GM21717 (cell line): Measurements from ENCODE around the gene DMAP1.
A peak's percentile ranks its signal among the peaks of the same experiment; 100 is the strongest.
"Not testable (repeated sequence)": the region's sequence is repeated elsewhere in the genome, so short reads cannot be mapped to it uniquely, and the experiment has no call there.

Source experiments
- ATAC-seq: cut with Tn5 transposase; IDR thresholded peaks from one replicate; pipeline ENCODE4 v1.9.1; 2021; ENCODE audit warnings: mild to moderate bottlenecking, moderate library complexity; ENCODE audit not compliant: unreplicated experiment

Gene DMAP1

GRCh38 chr1:44213222-44214112 is at the start of gene DMAP1:
Gene DMAP1, plus strand, starts transcription at chr1:44213471. Its CDS starts 283 bp downstream, at chr1:44213754.
- peak; percentile 62 for ATAC-seq

GRCh38 chr1:44168520-44169098 is 44.7 kb upstream of the DMAP1 start:
- no peak for ATAC-seq

- no peak for ATAC-seq
Observed at GRCh38 chr1:44170281-44170823, 42.9 kb upstream of the DMAP1 start.

GRCh38 chr1:44174630-44175029 is 38.6 kb upstream of the DMAP1 start:
- no peak for ATAC-seq

- no peak for ATAC-seq
Observed at GRCh38 chr1:44200336-44200735, 12.9 kb upstream of the DMAP1 start.

- not testable (repeated sequence) for ATAC-seq
Observed at GRCh38 chr1:44206545-44206944, 6.7 kb upstream of the DMAP1 start.

- no peak for ATAC-seq
Observed at GRCh38 chr1:44208226-44208625, 5.0 kb upstream of the DMAP1 start.

GRCh38 chr1:44210595-44210994 is 2.7 kb upstream of the DMAP1 start:
- no peak for ATAC-seq

GRCh38 chr1:44212355-44213221 is 683 bp upstream of the DMAP1 start:
- ATAC-seq = no peak

GRCh38 chr1:44217809-44218410 is 4.6 kb downstream of the DMAP1 start:
- no peak for ATAC-seq

GRCh38 chr1:44218503-44219300 is 5.4 kb downstream of the DMAP1 start:
- ATAC-seq = no peak

GRCh38 chr1:44219301-44219626 is 6.0 kb downstream of the DMAP1 start:
- no peak for ATAC-seq

- no peak for ATAC-seq
Observed at GRCh38 chr1:44220001-44220751, 6.9 kb downstream of the DMAP1 start.

GRCh38 chr1:44220755-44221154 is 7.5 kb downstream of the DMAP1 start:
- no peak for ATAC-seq

GRCh38 chr1:44221769-44222168 is 8.5 kb downstream of the DMAP1 start:
- no peak for ATAC-seq

- ATAC-seq = no peak
Observed at GRCh38 chr1:44222397-44223186, 9.3 kb downstream of the DMAP1 start.

- ATAC-seq = no peak
Observed at GRCh38 chr1:44223187-44223610, 9.9 kb downstream of the DMAP1 start.

- no peak for ATAC-seq
Observed at GRCh38 chr1:44225761-44226160, 12.5 kb downstream of the DMAP1 start.
